Measurements from ENCODE around the gene R3HDM2.

The R3HDM2 gene

GRCh38 chr12:57460468-57460784, 29.6 kb upstream of the R3HDM2 start:
- no peak overlapping the region for H3K4me3 ChIP-seq (ENCODE audit: low read depth, low read length)
- DNase-seq (ENCODE audit: low read depth), result no peak
- TF ChIP-seq MYC (IDR thresholded peaks at IDR 0.05; ENCODE audit: low read depth, low read length) (no peak), CTCF (IDR thresholded peaks at IDR 0.05; ENCODE audit: low read depth, low read length) (no peak), POLR2A (IDR thresholded peaks at IDR 0.05; ENCODE audit: extremely low read depth, insufficient read length) (no peak), MAX (IDR thresholded peaks at IDR 0.05; ENCODE audit: low read depth, low read length) (no peak)

- H3K4me3 ChIP-seq (ENCODE audit: low read depth, low read length), result peak within 1 kb of the TSS; percentile 76
- DNase-seq (ENCODE audit: low read depth), result no peak
- no peak for TF ChIP-seq MAX (IDR thresholded peaks at IDR 0.05; ENCODE audit: low read depth, low read length)
- no peak for TF ChIP-seq CTCF (IDR thresholded peaks at IDR 0.05; ENCODE audit: low read depth, low read length)
- no peak for TF ChIP-seq MYC (IDR thresholded peaks at IDR 0.05; ENCODE audit: low read depth, low read length)
- TF ChIP-seq POLR2A (IDR thresholded peaks at IDR 0.05; ENCODE audit: extremely low read depth, insufficient read length), result no peak
Measured at GRCh38 chr12:57459750-57460467, 29.1 kb upstream of the R3HDM2 start, which contains the start of gene GLI1. Gene GLI1, plus strand, starts transcription at chr12:57459785. Its CDS starts 3,907 bp downstream, at chr12:57463692.

GRCh38 chr12:57459055-57459749, 28.4 kb upstream of the R3HDM2 start:
- DNase-seq (ENCODE audit: low read depth), result peak; percentile 96
- TF ChIP-seq MYC (IDR thresholded peaks at IDR 0.05; ENCODE audit: low read depth, low read length), result peak; percentile 16; the same call in 1 of the 2 replicates
- TF ChIP-seq POLR2A (IDR thresholded peaks at IDR 0.05; ENCODE audit: extremely low read depth, insufficient read length), result no peak
- TF ChIP-seq CTCF (IDR thresholded peaks at IDR 0.05; ENCODE audit: low read depth, low read length), result peak; percentile 79
- TF ChIP-seq MAX (IDR thresholded peaks at IDR 0.05; ENCODE audit: low read depth, low read length), result peak; percentile 55; the same call in 1 of the 2 replicates
- peak overlapping the region; percentile 76 for H3K4me3 ChIP-seq (ENCODE audit: low read depth, low read length)

GRCh38 chr12:57458665-57459054, 27.8 kb upstream of the R3HDM2 start:
- TF ChIP-seq POLR2A (IDR thresholded peaks at IDR 0.05; ENCODE audit: extremely low read depth, insufficient read length) (no peak), MYC (IDR thresholded peaks at IDR 0.05; ENCODE audit: low read depth, low read length) (no peak; the same call in 1 of the 2 replicates), CTCF (IDR thresholded peaks at IDR 0.05; ENCODE audit: low read depth, low read length) (no peak), MAX (IDR thresholded peaks at IDR 0.05; ENCODE audit: low read depth, low read length) (no peak; the same call in 1 of the 2 replicates)
- no peak for DNase-seq (ENCODE audit: low read depth)
- H3K4me3 ChIP-seq (ENCODE audit: low read depth, low read length), result peak overlapping the region; percentile 76

GRCh38 chr12:57456737-57457490, 26.1 kb upstream of the R3HDM2 start:
- DNase-seq (ENCODE audit: low read depth), result no peak
- H3K4me3 ChIP-seq (ENCODE audit: low read depth, low read length), result no peak overlapping the region
- TF ChIP-seq POLR2A (IDR thresholded peaks at IDR 0.05; ENCODE audit: extremely low read depth, insufficient read length), result no peak
